HG02571 (cell line): ENCODE results near the gene ASAP2.

Source experiments
- ATAC-seq: cut with Tn5 transposase; IDR thresholded peaks from one replicate; pipeline ENCODE4 v1.9.1; 2021; ENCODE audit warnings: mild to moderate bottlenecking, moderate library complexity; ENCODE audit not compliant: unreplicated experiment

The ASAP2 gene

DNA sequence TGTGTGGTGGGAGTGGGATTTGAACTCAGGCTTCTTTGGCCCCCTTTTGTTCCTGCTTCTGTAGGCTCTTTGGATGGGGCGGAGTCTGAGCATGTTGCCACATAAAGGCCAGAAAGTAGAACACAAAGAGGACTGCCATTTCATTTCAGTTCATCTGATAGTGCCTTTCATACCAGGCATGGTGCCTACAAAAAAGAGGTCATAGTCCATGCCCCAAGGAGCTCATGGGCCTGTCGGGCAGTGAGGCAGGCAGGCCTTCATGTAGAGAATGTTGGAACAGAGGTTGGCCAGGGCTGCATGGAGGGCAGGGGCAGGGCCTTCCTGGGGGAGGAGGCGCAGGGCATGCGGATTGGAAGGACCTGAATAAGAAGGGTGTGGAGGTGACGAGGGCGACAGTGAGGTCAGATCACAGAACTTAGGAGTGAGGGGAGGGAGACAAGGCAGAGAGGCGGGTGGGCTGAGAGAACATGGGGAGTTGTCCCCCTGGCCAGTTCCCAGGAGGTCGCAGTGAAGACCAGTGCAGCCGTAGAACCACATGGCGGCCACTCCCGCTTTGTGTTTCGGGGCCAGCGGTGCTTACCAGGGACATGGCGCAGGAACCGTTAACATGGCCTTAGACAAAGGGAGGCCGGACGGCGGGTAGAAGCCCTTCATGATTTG lies 167.6 kb downstream of the ASAP2 start:
- ATAC-seq = no peak

DNA sequence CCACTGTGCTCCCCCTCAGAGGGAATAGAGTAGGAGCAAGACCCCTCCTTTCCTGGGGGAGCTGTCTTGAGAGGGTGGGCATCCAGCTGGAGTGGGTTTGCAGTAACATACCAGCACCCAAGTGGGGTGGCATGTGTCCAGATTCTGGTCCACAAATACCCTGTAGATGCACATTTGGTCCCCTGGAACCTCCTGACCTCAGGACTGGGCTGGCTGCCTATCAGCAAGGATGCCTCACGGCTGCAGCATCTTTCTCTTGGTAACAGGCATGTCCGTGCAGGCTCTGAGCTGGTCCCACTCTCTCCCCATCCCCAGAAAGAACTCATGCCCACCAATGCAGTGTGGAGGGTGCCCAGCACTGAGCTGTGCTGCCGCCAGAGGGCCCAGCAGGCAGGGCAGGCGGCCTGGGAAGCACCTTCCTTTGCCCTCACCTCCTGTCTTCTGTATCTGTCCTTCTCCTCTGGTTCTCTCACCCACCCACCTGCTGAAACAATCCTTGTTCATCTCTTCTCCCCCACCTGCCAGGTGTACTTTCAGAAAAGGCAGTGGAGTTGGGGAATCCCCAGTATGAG lies 169.3 kb downstream of the ASAP2 start:
- ATAC-seq = no peak

DNA sequence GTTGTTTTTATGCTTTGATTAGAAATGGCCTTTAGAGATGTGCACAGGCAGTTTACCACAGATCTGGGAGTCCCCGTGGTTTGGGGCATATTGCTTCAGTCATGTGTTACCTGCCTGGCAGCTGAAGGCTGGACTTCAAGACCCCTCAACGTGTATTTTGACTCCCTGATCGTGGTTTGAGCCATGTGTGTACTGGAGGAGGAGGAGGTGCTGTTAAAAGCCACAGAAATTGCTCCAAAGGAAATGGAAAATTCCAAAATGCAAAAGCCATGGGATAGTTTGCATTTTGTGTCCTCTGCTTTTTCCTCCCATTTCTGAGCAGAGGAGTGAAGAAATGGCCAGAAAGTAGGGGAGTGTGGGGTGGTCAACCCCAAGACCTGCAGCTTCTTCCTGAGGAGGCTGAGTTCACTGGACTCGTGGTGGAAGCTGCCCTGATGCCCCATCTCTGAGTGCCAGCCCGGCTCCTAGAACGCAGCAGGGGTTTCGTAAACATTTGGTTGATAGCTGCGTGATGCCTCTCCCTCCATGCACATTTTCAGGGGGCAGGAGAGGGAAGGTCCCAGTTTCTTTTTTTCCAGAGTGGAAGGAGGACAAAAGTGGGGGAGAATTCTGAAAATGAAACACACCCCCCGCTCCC lies 171.0 kb downstream of the ASAP2 start:
- no peak for ATAC-seq

DNA sequence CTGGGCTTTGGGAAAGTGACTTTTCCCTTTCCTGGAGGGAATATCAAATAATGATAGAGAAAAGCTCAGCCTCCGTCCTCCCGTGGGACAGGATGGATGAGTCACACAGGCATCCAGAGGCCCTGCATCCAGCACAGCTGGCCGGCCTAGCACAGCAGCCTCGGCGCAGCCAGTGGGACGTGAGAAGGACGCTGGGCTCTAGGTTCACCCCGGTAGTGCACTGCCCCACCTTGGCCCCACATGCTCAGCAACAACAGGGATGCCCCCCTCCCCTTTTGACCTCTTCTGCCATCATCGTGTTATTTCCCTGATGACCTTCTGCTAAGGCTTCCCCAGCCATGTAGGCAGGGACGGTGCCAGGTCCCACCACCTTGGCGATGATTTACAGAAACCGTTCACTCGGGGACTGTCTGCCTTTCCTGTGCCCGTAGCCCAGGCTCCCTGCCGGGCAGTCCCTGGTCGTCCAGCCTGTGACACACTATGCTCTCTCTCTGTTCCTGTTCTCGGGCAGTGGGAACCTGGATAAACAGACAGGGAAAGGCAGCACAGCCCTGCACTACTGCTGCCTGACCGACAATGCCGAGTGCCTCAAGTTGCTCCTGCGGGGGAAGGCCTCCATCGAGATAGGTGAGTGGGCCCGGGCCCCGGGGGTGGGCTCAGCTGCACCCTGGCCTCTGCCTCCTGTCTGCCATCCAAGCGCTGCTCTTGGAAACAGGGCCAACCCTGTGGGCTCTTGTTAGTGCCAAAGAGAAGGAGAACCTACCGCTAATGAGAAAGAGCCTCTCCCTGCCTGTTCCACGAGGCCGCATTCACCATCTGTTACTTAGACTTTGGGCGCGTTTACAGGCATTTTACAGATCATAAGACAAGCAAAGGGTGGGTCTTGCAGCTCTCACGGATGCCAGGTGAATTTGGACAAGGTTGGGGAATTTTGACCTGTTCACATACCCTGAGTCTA lies 172.1 kb downstream of the ASAP2 start:
- no peak for ATAC-seq

DNA sequence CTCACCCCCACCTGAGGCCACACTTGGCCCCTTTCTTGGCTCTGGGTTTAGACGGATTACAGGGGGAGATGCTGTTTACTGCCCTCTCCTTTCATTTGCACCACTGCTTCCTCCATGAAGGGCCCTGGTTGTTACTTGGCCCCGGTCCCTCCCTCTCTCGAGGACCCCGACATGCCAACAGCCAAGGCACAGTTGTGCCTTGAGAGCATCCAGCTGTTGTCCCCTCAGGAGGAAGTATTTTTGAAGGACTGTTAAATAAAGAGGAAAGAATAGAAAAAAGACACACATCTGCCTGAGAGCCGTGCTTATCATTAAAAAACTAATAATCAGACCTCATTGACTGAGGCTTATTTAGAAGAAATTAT lies 172.8 kb downstream of the ASAP2 start:
- no peak for ATAC-seq

DNA sequence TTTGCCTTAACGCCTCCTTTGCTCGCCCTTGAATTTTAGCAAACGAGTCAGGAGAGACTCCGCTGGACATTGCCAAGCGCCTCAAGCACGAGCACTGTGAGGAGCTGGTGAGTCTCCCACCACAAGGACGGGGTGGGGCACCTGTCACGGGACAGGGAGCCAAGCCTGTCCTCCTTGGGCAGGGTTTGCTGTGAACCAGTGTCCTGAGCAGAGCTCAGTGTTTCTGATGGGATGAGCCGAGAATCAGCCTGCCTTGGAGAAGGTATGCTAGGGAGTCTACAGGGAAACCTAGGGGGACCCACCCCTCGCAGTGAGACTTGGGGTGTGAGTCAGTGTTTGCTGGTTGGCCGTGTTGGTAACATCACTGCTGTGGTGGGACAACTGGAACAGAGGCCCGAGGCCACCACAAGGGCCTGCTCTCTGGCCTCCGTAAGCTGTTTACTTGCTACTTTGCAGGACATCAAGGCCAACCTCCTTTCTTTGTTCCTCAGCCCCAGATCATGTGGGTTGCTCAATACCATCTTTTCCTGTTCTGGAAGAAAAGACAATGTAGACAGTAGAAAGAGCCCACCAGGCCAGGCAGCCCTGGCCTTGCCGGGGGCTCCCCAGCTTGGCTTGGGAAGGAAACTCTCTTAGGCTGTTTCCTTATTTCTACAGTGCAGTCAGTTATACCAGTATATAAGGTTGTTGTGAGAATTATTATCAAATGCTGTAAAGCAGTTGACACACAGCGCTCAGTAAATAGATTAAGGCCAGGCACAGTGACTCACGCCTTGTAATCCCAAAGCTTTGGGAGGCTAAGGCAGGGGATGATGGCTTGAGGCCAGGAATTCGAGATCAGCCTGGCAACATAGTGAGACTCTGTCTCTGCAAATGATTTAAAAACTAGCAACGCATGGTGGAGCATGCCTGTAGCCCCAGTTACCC lies 174.4 kb downstream of the ASAP2 start:
- ATAC-seq = no peak

DNA sequence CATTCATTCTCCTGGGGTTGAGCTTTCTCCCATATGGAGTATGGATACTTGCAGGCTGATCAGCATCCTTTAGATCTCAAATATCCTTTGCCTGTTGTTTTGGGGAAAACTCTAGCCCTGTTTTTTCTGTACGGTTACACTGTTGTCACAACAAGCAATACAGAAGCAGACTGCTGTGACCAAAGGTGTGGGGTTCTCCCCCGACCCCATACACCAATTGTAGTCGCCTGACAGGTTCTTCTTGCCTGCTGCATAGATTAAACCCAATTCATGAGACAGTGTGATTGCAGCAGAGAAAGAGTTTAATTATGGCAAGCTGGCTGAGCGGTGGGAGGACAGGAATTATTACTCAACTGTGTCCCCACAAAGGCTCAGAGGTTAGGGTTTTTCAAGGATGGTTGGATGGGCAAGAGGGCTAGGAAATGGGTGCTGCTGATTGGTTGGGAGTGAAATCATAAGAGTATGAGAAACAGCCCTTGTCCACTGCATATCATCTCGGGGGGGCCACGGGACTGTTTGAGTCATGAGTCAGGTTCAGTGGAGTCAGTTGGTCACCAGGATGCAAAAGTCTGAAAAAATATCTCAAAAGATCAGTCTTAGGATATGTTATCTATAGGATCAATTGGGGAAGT lies 176.1 kb downstream of the ASAP2 start:
- no peak for ATAC-seq

DNA sequence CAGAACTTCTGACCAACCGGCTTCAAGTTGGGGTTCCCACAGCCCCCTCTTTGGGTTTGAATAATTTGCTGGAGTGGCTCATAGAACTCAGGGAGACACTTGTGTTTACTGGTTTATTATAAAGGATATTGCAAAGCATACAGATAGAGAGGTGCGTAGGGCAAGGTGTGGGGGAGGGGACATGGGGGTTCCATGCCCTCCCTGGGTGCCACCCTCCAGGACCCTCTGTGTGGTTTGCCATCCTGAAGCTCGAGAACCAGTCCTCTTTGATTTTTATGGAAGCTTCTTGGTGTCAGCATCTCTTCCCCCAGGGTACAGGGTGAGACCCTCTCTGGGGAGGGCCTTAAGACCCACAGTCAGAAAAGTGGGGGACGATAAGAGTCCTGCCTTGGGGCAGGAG lies 177.9 kb downstream of the ASAP2 start:
- ATAC-seq = no peak

DNA sequence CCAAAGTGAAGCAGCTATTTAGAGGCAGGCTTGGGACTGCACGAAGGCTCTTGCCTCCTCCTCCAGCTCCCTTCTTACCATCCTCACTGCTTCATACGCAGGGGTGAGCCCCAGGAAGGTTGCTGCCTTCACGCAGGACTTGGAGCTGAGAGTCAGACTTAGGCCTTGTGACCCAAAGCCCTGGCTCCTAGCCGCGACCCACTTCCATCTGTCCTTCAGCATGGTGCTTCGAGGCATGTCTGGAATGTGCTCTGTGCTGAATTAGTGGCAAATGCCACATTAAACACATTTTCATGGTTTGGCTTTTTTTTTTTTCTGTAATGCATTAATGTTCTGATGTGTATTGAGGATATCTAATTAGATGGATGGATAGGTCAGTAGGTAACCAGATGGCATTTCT lies 179.2 kb downstream of the ASAP2 start:
- ATAC-seq = no peak

DNA sequence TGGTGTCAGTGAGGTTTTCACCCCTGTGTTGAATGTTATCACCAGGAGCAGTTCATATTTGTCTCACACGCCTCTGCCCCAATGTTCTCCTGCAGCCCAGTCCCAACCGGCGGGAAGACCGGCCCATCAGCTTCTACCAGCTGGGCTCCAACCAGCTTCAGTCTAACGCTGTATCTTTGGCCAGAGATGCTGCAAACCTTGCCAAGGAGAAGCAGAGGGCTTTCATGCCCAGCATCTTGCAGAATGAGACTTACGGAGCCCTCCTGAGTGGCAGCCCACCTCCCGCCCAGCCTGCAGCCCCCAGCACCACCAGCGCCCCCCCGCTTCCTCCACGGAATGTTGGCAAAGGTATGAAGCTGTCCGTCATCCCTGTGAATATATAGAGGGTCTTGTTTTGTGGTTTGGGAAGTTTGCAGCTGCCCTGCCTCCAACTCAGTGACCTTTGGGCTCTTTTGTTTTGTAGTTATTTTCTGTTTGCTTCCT lies 181.6 kb downstream of the ASAP2 start:
- no peak for ATAC-seq

DNA sequence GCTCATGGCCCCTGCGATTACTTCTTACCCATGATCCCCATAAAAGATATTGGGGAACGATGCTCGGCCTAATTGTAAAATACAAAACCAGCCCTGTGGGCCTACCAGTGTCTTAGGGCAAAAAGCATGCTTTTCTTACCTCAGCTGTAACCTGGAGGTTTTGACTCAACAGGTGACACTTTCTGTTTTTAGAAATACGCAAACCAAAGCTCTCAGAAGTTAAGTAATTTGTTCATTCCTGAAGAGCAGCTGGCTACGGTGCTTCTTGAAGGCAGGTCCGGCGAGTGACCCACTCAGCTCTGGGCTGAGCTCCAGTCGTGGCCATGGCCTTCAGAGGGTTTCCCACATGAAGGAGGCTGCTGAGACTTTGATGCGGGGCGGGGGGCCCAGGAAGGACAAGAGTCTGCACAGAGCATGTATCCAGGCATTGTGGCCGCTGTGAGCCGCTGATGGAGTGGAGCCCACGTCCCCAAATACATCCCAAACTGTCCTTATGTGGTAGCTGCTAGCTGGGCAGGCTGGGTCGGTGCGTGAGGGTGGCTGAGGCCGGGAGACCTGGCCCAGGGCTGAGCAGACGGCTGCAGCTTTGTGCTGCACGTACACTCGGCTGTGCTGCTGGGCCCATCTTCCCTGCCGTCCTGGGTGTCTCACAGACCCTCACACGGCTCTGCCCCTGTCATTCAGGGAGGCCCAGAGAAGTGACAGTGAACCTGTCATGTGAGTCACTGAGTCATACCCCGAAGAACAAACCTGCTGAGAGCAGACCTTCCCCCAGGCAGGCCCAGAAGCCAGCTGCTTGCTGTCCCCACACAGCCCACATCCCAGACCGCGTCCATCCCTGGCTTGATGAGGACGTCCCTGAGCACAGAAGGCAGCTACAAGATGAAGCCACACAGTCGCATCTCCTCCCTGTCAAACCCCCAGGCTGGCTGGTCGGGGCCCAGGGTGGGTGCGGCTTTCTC lies 182.6 kb downstream of the ASAP2 start:
- no peak for ATAC-seq

DNA sequence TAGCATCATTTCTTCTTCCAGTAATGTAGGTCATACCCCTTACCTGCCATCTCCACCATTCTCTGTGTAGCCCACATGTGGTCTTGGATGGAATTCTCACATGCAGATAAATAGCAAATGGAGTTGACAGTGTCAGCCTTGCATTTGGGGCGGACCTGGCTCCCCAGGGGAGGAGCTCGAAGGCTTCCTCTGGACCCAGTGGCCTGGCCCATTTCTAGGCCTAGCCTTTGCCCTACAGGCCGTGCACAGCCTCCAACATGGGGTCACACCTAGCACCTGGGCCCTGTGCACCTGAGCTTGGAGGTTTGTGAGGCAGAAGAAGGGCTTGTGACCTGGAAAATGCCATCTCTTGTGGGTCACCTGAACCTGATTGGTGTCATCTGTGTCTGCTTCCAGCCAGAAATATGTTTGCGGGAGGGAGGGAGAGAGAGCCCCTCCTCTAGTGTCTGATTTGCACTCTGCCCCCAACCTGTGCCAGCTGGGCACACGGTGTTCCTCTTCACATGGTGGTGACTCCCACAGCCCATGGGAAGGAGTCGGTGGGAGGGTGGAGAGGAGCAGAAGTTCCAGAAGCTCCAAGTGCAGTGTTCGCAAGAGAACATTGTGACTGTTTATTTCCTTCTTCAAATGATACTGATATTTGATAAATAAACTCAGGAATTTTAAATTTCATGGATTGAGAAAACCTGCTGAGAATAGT lies 183.7 kb downstream of the ASAP2 start:
- no peak for ATAC-seq

DNA sequence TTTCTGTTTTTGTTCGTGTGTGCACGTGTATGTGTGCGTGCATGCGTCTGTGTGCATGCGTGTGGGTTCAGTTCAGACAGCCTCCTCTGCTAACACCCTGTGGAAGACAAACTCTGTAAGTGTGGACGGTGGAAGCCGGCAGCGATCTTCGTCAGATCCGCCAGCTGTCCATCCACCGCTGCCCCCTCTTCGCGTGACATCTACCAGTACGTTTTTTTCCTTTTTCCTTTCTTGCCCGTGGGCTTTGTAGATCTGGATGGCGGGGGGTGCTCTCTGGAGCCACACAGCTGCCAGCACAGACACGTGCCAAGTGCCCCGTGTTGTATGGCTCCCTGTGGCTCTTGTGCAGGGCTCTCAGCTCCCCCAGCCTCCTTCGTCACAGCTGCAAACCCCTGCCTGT lies 184.4 kb downstream of the ASAP2 start:
- ATAC-seq = no peak

DNA sequence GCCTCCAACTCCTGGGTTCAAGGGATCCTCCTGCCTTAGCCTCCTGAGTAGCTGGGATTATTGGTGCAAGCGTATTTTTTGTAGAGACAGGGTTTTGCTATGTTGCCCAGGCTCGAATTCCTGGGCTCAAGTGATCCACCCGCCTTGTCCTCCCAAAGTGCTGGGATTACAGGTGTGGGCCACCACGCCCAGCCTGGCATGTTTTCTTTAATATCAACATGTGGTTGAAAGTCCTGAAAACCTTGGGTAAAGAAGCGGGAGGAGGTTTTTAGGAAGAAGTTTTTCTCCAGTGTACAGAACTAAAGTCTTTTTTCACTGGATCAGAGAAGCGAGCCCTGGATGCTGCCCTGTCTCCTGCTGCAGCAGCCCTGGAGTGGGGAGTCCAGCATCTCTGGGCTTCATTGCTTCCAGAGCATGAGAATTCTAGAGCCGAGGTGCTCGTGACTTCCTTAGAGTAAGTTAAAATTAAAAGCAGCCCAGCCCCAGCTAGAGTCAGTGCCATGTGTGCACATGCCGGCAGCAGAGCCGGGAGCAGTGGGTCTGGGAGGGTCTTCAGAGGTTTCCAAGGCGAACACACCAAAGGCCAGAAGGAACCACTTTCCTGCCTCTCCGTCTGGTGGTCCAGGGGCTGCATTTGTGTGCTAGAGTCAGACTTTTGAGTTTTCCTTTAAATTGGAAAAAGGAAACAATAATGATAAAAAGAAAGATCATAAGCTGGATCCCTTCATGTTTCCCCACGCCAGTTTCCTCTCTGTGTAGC lies 185.5 kb downstream of the ASAP2 start:
- no peak for ATAC-seq

DNA sequence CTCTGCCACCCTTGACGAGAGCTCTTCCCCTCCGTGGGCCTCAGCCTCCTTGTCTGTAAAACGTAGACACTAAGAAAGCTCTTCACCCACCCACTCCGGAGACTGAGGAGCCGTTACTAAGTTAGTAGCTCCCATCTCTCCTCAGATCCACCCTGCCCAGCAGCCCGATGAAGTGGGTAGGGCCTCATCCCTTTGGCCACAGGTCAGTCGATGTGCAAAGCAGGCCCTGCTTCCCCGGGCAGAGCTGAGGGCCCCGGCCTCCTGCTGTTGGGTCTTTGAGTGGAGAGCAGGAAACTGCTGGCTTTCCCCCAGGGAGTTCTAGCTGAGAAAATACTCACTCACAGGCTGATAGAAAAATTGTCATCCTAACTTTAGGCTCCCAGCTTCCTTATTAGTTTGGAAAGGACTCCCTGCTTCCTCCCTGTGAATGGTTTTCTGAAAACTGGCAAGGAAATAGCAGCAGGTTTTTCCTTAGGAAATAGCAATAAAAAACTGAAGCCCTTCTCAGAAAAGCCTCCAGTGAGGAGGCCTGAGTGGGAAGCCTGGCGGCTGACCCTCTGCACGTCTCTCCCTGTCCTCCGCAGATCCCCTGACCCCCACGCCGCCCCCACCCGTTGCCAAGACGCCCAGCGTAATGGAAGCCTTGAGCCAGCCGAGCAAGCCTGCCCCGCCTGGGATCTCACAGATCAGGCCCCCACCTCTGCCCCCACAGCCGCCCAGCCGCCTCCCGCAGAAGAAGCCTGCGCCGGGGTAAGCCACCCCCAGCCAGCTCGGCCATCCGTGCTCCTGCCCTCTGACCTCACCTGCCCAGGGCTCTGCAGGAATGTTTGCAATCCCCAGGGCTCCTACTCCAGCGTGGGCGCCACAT lies 186.5 kb downstream of the ASAP2 start:
- ATAC-seq = no peak

DNA sequence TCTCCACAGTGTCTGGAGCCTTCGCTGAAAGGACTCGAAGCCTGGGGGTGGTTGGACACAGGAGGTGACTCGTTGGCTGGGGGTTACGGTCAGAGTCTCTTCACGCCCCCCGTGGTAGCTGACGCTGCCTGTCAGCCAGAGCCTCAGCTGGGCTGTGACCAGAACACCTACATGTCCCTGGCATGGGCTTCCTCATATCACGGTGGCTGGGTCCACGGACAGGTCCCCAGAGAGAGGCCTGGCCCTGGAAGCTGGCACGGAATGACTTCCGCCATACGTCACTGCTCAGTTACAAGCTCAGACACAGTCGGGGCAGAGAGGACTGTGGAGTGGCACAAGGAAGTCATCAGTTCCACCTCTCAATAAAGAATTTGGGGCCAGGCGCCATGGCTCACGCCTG lies 188.2 kb downstream of the ASAP2 start:
- no peak for ATAC-seq
